Measurements from ENCODE around the gene TMEM39B. TPM values are rescaled to one million over a fixed set of nuclear protein-coding genes. Genes with fewer than 3 reads are reported as not detected.
"Not testable (repeated sequence)": the region's sequence is repeated elsewhere in the genome, so short reads cannot be mapped to it uniquely, and the experiment has no call there.

The TMEM39B gene
- total and polyA plus RNA-seq, 2 donors (not counting 1 experiment from before 2014, with no cell fraction given): 30.9 to 32.3 TPM

DNA sequence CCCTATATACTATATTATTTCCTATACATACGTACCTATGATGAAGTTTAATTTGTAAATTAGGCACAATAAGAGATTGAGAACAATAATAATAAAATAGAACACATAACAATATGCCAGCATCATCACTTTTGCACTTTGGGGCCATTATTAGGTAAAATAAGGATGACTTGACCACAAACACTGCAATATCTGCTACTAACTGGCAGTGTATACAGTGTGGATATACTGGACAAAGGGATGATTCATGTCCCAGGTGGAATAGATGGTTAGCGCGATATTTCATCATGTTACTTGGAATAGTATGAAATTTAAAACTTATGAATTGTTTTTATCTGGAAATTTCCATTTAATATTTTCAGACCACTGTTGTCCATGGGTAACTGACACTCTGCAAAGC lies 71.3 kb downstream of the TMEM39B start:
- H3K4me2 ChIP-seq (replicated peaks; ENCODE audit: low read depth, low read length, poor library complexity, severe bottlenecking): no peak overlapping the region
- H3K4me3 Mint-ChIP-seq: no peak overlapping the region
- H3K4me1 ChIP-seq (ENCODE audit: control insufficient read depth in 2 of 2, insufficient read depth in 2 of 2, low read length in 2 of 2): peaks cover 3 to 5% of the 10 kb centered on the region in 2 donors
- peaks cover 1 to 28% (median 11%) of the 10 kb centered on the region in 3 donors for H3K9me3 ChIP-seq (ENCODE audit: control extremely low read depth in 1 of 3, control insufficient read depth in 2 of 3, insufficient read depth in 1 of 3, low read length in 2 of 3)
- no peak overlapping the region for H3K9ac ChIP-seq (ENCODE audit: low read length)
- H3K4me3 ChIP-seq (ENCODE audit: control extremely low read depth in 1 of 5, extremely low read depth in 1 of 5, insufficient read depth in 1 of 5, low read depth in 2 of 5, low read length in 4 of 5): no peak overlapping the region
- TF ChIP-seq, protein P1, sequence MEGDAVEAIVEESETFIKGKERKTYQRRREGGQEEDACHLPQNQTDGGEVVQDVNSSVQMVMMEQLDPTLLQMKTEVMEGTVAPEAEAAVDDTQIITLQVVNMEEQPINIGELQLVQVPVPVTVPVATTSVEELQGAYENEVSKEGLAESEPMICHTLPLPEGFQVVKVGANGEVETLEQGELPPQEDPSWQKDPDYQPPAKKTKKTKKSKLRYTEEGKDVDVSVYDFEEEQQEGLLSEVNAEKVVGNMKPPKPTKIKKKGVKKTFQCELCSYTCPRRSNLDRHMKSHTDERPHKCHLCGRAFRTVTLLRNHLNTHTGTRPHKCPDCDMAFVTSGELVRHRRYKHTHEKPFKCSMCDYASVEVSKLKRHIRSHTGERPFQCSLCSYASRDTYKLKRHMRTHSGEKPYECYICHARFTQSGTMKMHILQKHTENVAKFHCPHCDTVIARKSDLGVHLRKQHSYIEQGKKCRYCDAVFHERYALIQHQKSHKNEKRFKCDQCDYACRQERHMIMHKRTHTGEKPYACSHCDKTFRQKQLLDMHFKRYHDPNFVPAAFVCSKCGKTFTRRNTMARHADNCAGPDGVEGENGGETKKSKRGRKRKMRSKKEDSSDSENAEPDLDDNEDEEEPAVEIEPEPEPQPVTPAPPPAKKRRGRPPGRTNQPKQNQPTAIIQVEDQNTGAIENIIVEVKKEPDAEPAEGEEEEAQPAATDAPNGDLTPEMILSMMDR (IDR thresholded peaks at IDR 0.05): no peak
- H3K27ac ChIP-seq (ENCODE audit: low read length in 2 of 2): no peak overlapping the region
- no peaks in the 10 kb centered on the region for H3K27me3 Mint-ChIP-seq
- H3K27ac Mint-ChIP-seq: no peak overlapping the region
- H3K79me2 ChIP-seq (ENCODE audit: control insufficient read depth, insufficient read depth, low read length): peaks cover 88% of the 10 kb centered on the region
- WGBS (ENCODE audit: insufficient coverage): no CpG with 5 or more reads among the region's 3 CpGs
- peaks cover 3% of the 10 kb centered on the region for H3K9me3 Mint-ChIP-seq (ENCODE audit: insufficient read depth)
- H4K20me1 ChIP-seq (ENCODE audit: control insufficient read depth, insufficient read depth, low read length, poor library complexity, severe bottlenecking): peaks cover 49% of the 10 kb centered on the region
- intact Hi-C loops (cut with micrococcal nuclease): no loop called here
- DNase-seq (no peak), ATAC-seq (ENCODE audit: low read depth) (no peak)
- H3K4me1 Mint-ChIP-seq: peaks cover 44% of the 10 kb centered on the region
- CTCF ChIA-PET: no interaction called here
- peaks cover 0 to 3% of the 10 kb centered on the region in 2 experiments for H3K36me3 ChIP-seq (replicated peaks in 1 of 2; ENCODE audit: control extremely low read depth in 1 of 2, control insufficient read depth in 1 of 2, extremely low read depth in 1 of 2, insufficient read depth in 2 of 2, low read length in 1 of 2)
- POLR2A ChIA-PET: no interaction called here
- H2AFZ ChIP-seq (ENCODE audit: insufficient read depth, low read depth, low read length, poor library complexity, severe bottlenecking): no peak overlapping the region
- no peaks in the 10 kb centered on the region for H3K27me3 ChIP-seq (replicated peaks in 1 of 4; ENCODE audit: control extremely low read depth in 1 of 4, control insufficient read depth in 3 of 4, insufficient read depth in 4 of 4, low read length in 3 of 4)

DNA sequence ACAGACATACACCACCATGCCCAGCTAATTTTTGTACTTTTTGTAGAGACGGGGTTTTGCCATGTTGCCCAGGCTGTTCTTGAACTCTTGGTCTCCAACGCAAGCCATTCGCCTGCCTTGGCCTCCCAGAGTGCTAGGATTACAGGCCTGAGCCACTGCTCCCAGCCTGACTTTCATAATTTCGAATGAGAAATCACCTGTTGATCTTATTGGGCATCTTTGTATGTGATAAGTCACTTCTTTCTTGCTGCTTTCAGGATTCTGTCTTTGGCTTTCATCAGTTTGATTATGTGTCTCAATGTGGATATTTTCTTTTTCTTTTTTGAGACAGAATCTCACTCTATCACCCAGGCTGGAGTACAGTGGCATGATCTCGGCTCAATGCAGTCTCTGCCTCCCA lies 75.1 kb downstream of the TMEM39B start:
- Histone ChIP-seq H4K20me1 (ENCODE audit: control insufficient read depth, insufficient read depth, low read length, poor library complexity, severe bottlenecking) (peaks cover 61% of the 10 kb centered on the region), H3K9me3 (ENCODE audit: control extremely low read depth in 1 of 3, control insufficient read depth in 2 of 3, insufficient read depth in 1 of 3, low read length in 2 of 3) (peaks cover 2 to 30% (median 14%) of the 10 kb centered on the region in 3 donors), H3K79me2 (ENCODE audit: control insufficient read depth, insufficient read depth, low read length) (peaks cover 87% of the 10 kb centered on the region)
- POLR2A ChIA-PET; H3K27ac ChIP-seq (ENCODE audit: low read length in 2 of 2); H3K9me3 Mint-ChIP-seq (ENCODE audit: insufficient read depth); H3K36me3 ChIP-seq (replicated peaks in 1 of 2; ENCODE audit: control extremely low read depth in 1 of 2, control insufficient read depth in 1 of 2, extremely low read depth in 1 of 2, insufficient read depth in 2 of 2, low read length in 1 of 2); ATAC-seq (ENCODE audit: low read depth); DNase-seq; H3K9ac ChIP-seq (ENCODE audit: low read length); H3K4me2 ChIP-seq (replicated peaks; ENCODE audit: low read depth, low read length, poor library complexity, severe bottlenecking); H3K4me3 Mint-ChIP-seq; H3K4me1 ChIP-seq (ENCODE audit: control insufficient read depth in 2 of 2, insufficient read depth in 2 of 2, low read length in 2 of 2); H3K27me3 Mint-ChIP-seq; intact Hi-C loops (cut with micrococcal nuclease); H3K4me3 ChIP-seq (ENCODE audit: control extremely low read depth in 1 of 5, extremely low read depth in 1 of 5, insufficient read depth in 1 of 5, low read depth in 2 of 5, low read length in 4 of 5); H2AFZ ChIP-seq (ENCODE audit: insufficient read depth, low read depth, low read length, poor library complexity, severe bottlenecking); H3K27ac Mint-ChIP-seq; H3K27me3 ChIP-seq (replicated peaks in 1 of 4; ENCODE audit: control extremely low read depth in 1 of 4, control insufficient read depth in 3 of 4, insufficient read depth in 4 of 4, low read length in 3 of 4): not testable (repeated sequence)
- 100% methylated on average over 5 of the region's 5 CpGs for WGBS (ENCODE audit: insufficient coverage)
- CTCF ChIA-PET: interaction anchor here (0.6 kb wide), 1 partner anchor 223 kb away, joined by 3 read pairs; no protein-coding TSS in a partner anchor
- H3K4me1 Mint-ChIP-seq: peaks cover 21% of the 10 kb centered on the region

Data from B cell (primary cell).